Activated naive CD4-positive, alpha-beta T cell treated with anti-CD3 and anti-CD28 coated beads, Interleukin-2, amount 50 U/mL, for 72 hours (primary cell): ENCODE measurements around the gene RIN2. TPM values are rescaled to one million over a fixed set of nuclear protein-coding genes. Genes with fewer than 3 reads are reported as not detected.

Source experiments
- ATAC-seq, 2 donors: fragments of 150-1000 bp; cut with Tn5 transposase; 2 replicates each; pipeline ENCODE4 v1.10.0; 2021; ENCODE audit warnings: mild to moderate bottlenecking in 2 of 2, moderate library complexity in 2 of 2
- DNase-seq, 2 donors: peaks; one replicate each; pipeline ENCODE4 v3.0.0; 2021 to 2022; ENCODE audit warnings: low spot score in 2 of 2
- H3K27ac Mint-ChIP-seq, 2 donors: one replicate each; pipeline ENCODE4 v1.8.0; 2022; ENCODE audit warnings: mild to moderate bottlenecking in 2 of 2, mixed read lengths in 2 of 2
- H3K36me3 Mint-ChIP-seq, 2 donors: one replicate each; pipeline ENCODE4 v1.8.0; 2022; ENCODE audit warnings: mixed read lengths in 2 of 2
- H3K9me3 Mint-ChIP-seq, 2 donors: one replicate each; pipeline ENCODE4 v1.8.0; 2022; ENCODE audit warnings: mixed read lengths in 2 of 2
- total RNA-seq, 2 donors: library from RNA; stranded (reverse); gene quantifications; one replicate each; pipeline ENCODE4 v1.2.3, GENCODE V29; 2022

The RIN2 gene
- total RNA-seq, 2 donors from 2014 or later = not detected

- H3K9me3 Mint-ChIP-seq = no peaks in the 10 kb centered on the region
- ATAC-seq = no peak
- DNase-seq = no peak
- H3K27ac Mint-ChIP-seq = no peak overlapping the region
- no peaks in the 10 kb centered on the region for H3K36me3 Mint-ChIP-seq
These were observed 15.4 kb downstream of the RIN2 start for GRCh38 chr20:19773471-19773870.

- H3K9me3 Mint-ChIP-seq = no peaks in the 10 kb centered on the region
- H3K36me3 Mint-ChIP-seq = no peaks in the 10 kb centered on the region
- H3K27ac Mint-ChIP-seq = no peak overlapping the region
- DNase-seq (no peak), ATAC-seq (no peak)
These were observed 16.3 kb downstream of the RIN2 start for GRCh38 chr20:19774135-19774933.

GRCh38 chr20:19775353-19776253, 17.5 kb downstream of the RIN2 start:
- no peak overlapping the region for H3K27ac Mint-ChIP-seq
- H3K36me3 Mint-ChIP-seq = no peaks in the 10 kb centered on the region
- DNase-seq = no peak
- no peak for ATAC-seq
- H3K9me3 Mint-ChIP-seq = no peaks in the 10 kb centered on the region

- DNase-seq = no peak
- Mint-ChIP-seq H3K9me3 (no peaks in the 10 kb centered on the region), H3K27ac (no peak overlapping the region), H3K36me3 (no peaks in the 10 kb centered on the region)
- no peak for ATAC-seq
These were observed 19.3 kb downstream of the RIN2 start for GRCh38 chr20:19777315-19777714.

- H3K9me3 Mint-ChIP-seq = no peaks in the 10 kb centered on the region
- ATAC-seq = no peak
- no peak overlapping the region for H3K27ac Mint-ChIP-seq
- no peak for DNase-seq
- H3K36me3 Mint-ChIP-seq = no peaks in the 10 kb centered on the region
These were observed 19.9 kb downstream of the RIN2 start for GRCh38 chr20:19777981-19778380.

GRCh38 chr20:19778404-19778803, 20.3 kb downstream of the RIN2 start:
- ATAC-seq = no peak
- H3K27ac Mint-ChIP-seq = no peak overlapping the region
- H3K36me3 Mint-ChIP-seq = no peaks in the 10 kb centered on the region
- no peak for DNase-seq
- H3K9me3 Mint-ChIP-seq = no peaks in the 10 kb centered on the region

GRCh38 chr20:19779634-19780033, 21.6 kb downstream of the RIN2 start:
- DNase-seq (no peak), ATAC-seq (no peak)
- H3K9me3 Mint-ChIP-seq = no peaks in the 10 kb centered on the region
- H3K36me3 Mint-ChIP-seq = no peaks in the 10 kb centered on the region
- no peak overlapping the region for H3K27ac Mint-ChIP-seq

GRCh38 chr20:19780261-19780660, 22.2 kb downstream of the RIN2 start:
- H3K27ac Mint-ChIP-seq = no peak overlapping the region
- H3K36me3 Mint-ChIP-seq = no peaks in the 10 kb centered on the region
- H3K9me3 Mint-ChIP-seq = no peaks in the 10 kb centered on the region
- DNase-seq (no peak), ATAC-seq (no peak)

GRCh38 chr20:19781235-19781634, 23.2 kb downstream of the RIN2 start:
- DNase-seq = no peak
- no peaks in the 10 kb centered on the region for H3K36me3 Mint-ChIP-seq
- no peak overlapping the region for H3K27ac Mint-ChIP-seq
- ATAC-seq = no peak
- H3K9me3 Mint-ChIP-seq = no peaks in the 10 kb centered on the region

GRCh38 chr20:19782669-19783068, 24.6 kb downstream of the RIN2 start:
- ATAC-seq = no peak
- Mint-ChIP-seq H3K27ac (no peak overlapping the region), H3K36me3 (no peaks in the 10 kb centered on the region), H3K9me3 (no peaks in the 10 kb centered on the region)
- DNase-seq = no peak

GRCh38 chr20:19783966-19784401, 25.9 kb downstream of the RIN2 start:
- H3K9me3 Mint-ChIP-seq = peaks cover 0 to 6% of the 10 kb centered on the region in 2 donors
- no peak overlapping the region for H3K27ac Mint-ChIP-seq
- no peak for DNase-seq
- H3K36me3 Mint-ChIP-seq = no peaks in the 10 kb centered on the region
- no peak for ATAC-seq

GRCh38 chr20:19784511-19785172, 26.6 kb downstream of the RIN2 start:
- peak in 1 of 2 donors; percentile 51 for ATAC-seq
- DNase-seq = peak in 1 of 2 donors; percentile 31
- H3K36me3 Mint-ChIP-seq = no peaks in the 10 kb centered on the region
- no peak overlapping the region for H3K27ac Mint-ChIP-seq
- peaks cover 0 to 10% of the 10 kb centered on the region in 2 donors for H3K9me3 Mint-ChIP-seq

GRCh38 chr20:19785173-19785982, 27.3 kb downstream of the RIN2 start:
- DNase-seq (no peak), ATAC-seq (no peak)
- Mint-ChIP-seq H3K36me3 (no peaks in the 10 kb centered on the region), H3K27ac (no peak overlapping the region), H3K9me3 (peaks cover 0 to 13% of the 10 kb centered on the region in 2 donors)

- Mint-ChIP-seq H3K9me3 (peaks cover 0 to 16% of the 10 kb centered on the region in 2 donors), H3K36me3 (no peaks in the 10 kb centered on the region), H3K27ac (no peak overlapping the region)
- DNase-seq (no peak), ATAC-seq (no peak)
These were observed 27.9 kb downstream of the RIN2 start for GRCh38 chr20:19785983-19786285.

- DNase-seq = no peak
- ATAC-seq = no peak
- H3K9me3 Mint-ChIP-seq = peaks cover 0 to 16% of the 10 kb centered on the region in 2 donors
- no peak overlapping the region for H3K27ac Mint-ChIP-seq
- no peaks in the 10 kb centered on the region for H3K36me3 Mint-ChIP-seq
These were observed 28.3 kb downstream of the RIN2 start for GRCh38 chr20:19786311-19786710.

- Mint-ChIP-seq H3K36me3 (no peaks in the 10 kb centered on the region), H3K27ac (no peak overlapping the region), H3K9me3 (peaks cover 0 to 16% of the 10 kb centered on the region in 2 donors)
- no peak for ATAC-seq
- DNase-seq = no peak
These were observed 29.3 kb downstream of the RIN2 start for GRCh38 chr20:19787366-19787765.
